ENCODE results near the gene CNTN1. TPM values are rescaled to one million over a fixed set of nuclear protein-coding genes. Genes with fewer than 3 reads are reported as not detected.

The CNTN1 gene
- total and polyA plus RNA-seq, 9 donors = 21.8 to 123 (median 44.1) TPM

GRCh38 chr12:40775661-40776060 is 83.4 kb downstream of the CNTN1 start:
- TF ChIP-seq POLR2A (IDR thresholded peaks at IDR 0.05) (no peak), EP300 (IDR thresholded peaks at IDR 0.05) (no peak), CTCF (IDR thresholded peaks at IDR 0.05) (no peak)
- no peaks in the 10 kb centered on the region for H3K36me3 ChIP-seq
- H3K27me3 ChIP-seq = no peaks in the 10 kb centered on the region
- no peak overlapping the region for H3K27ac ChIP-seq
- no peak for DNase-seq
- H3K9me3 ChIP-seq = no peaks in the 10 kb centered on the region
- H3K4me1 ChIP-seq (ENCODE audit: insufficient read depth) = no peaks in the 10 kb centered on the region
- WGBS, 3 donors = 83 to 89% (median 85%) methylated on average over 2 of the region's 2 CpGs
- H3K4me3 ChIP-seq = no peak overlapping the region
- intact Hi-C loops (cut with DNase I) = no loop called here

DNA sequence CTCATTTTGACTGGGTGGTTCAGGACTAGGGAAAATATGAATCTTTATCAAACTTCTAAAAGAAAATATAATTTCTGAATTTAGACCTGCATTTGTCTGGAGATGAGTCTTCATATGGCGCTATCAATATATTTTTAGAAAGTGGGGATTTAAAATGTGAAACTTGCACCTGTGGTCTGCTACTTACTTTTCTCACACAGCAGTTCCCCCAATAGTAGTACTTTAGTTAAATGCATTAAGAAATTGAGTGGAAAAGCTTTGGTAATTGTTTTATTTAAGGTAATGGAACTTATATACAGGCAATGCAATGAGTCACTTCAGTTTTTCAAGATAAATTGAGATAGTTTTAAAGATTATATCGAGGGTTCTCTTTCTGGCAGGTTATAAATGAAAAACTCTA is 91.9 kb downstream of the CNTN1 start:
- TF ChIP-seq POLR2A (IDR thresholded peaks at IDR 0.05) (no peak), EP300 (IDR thresholded peaks at IDR 0.05) (no peak), CTCF (IDR thresholded peaks at IDR 0.05) (no peak)
- no peak for DNase-seq
- Histone ChIP-seq H3K36me3 (no peaks in the 10 kb centered on the region), H3K27ac (no peak overlapping the region), H3K9me3 (no peaks in the 10 kb centered on the region), H3K27me3 (no peaks in the 10 kb centered on the region), H3K4me1 (ENCODE audit: insufficient read depth) (no peaks in the 10 kb centered on the region), H3K4me3 (no peak overlapping the region)
- intact Hi-C loops (cut with DNase I) = no loop called here
- 53 to 81% (median 60%) methylated on average over 2 of the region's 2 CpGs for WGBS, 3 donors

DNA sequence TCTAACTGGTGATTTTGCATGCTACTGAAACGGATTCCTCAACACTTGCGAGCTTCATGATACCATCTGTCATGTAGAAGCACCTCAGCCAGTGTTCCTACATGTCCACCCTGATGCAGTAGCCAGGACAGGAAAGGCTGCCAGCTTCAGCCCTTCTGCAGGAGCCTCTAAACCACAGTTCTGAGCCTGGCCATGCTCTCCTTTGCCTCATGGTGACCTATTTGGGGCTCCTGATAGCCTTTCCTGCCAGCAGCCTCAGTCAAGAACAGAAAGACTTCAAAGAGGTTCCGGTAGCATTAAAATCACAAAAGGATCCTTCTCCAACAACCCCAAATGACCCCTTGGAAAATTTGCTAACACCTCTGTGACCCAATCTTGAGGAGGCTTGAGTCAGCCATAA is 96.0 kb downstream of the CNTN1 start:
- DNase-seq = no peak
- intact Hi-C loops (cut with DNase I) = no loop called here
- no peak overlapping the region for H3K4me3 ChIP-seq
- no peaks in the 10 kb centered on the region for H3K9me3 ChIP-seq
- H3K4me1 ChIP-seq (ENCODE audit: insufficient read depth) = no peaks in the 10 kb centered on the region
- 85 to 96% (median 91%) methylated on average over 3 of the region's 3 CpGs for WGBS, 3 donors
- TF ChIP-seq CTCF (IDR thresholded peaks at IDR 0.05) = no peak
- TF ChIP-seq EP300 (IDR thresholded peaks at IDR 0.05) = no peak
- no peak for TF ChIP-seq POLR2A (IDR thresholded peaks at IDR 0.05)
- H3K36me3 ChIP-seq = no peaks in the 10 kb centered on the region
- no peak overlapping the region for H3K27ac ChIP-seq
- no peaks in the 10 kb centered on the region for H3K27me3 ChIP-seq

- no peaks in the 10 kb centered on the region for H3K4me1 ChIP-seq (ENCODE audit: insufficient read depth)
- TF ChIP-seq EP300 (IDR thresholded peaks at IDR 0.05) = no peak
- TF ChIP-seq CTCF (IDR thresholded peaks at IDR 0.05) = no peak
- no peak for TF ChIP-seq POLR2A (IDR thresholded peaks at IDR 0.05)
Observed at GRCh38 chr12:40792792-40793386, 100.7 kb downstream of the CNTN1 start.

More at GRCh38 chr12:40792792-40793386, 100.7 kb downstream of the CNTN1 start:
- no peaks in the 10 kb centered on the region for H3K27me3 ChIP-seq
- DNase-seq = no peak
- no peak overlapping the region for H3K27ac ChIP-seq
- intact Hi-C loops (cut with DNase I) = no loop called here
- no peak overlapping the region for H3K4me3 ChIP-seq
- WGBS, 3 donors = 14 to 18% (median 15%) methylated on average over 5 of the region's 5 CpGs
- H3K36me3 ChIP-seq = no peaks in the 10 kb centered on the region
- H3K9me3 ChIP-seq = no peaks in the 10 kb centered on the region

Data from ovary (tissue), 9 donors.